ACC112 (cell line): ENCODE measurements around the gene NDUFS8.
"Not testable (repeated sequence)": the region's sequence is repeated elsewhere in the genome, so short reads cannot be mapped to it uniquely, and the experiment has no call there.

ENCODE experiments used
- H2AFZ ChIP-seq: fragments of 200-600 bp; sonication (generic); one replicate; pipeline ENCODE4 v1.6.0; 2017; ENCODE audit warnings: antibody characterized with exemption, low read length; ENCODE audit not compliant: unreplicated experiment
- H3K27ac ChIP-seq: fragments of 200-600 bp; sonication (generic); 2 replicates; pipeline ENCODE4 v1.5.1; 2014; ENCODE audit warnings: low read depth, mild to moderate bottlenecking, antibody characterized with exemption, low read length, moderate library complexity
- H3K27me3 ChIP-seq: fragments of 200-600 bp; sonication (generic); 2 replicates; pipeline ENCODE4 v1.6.1; 2014; ENCODE audit warnings: mild to moderate bottlenecking, antibody characterized with exemption, low read length, moderate library complexity, mixed read lengths; ENCODE audit not compliant: insufficient read depth
- H3K36me3 ChIP-seq: fragments of 200-600 bp; sonication (generic); 2 replicates; pipeline ENCODE4 v1.6.1; 2016; ENCODE audit warnings: mild to moderate bottlenecking, antibody characterized with exemption, low read length, moderate library complexity, mixed read lengths; ENCODE audit not compliant: insufficient read depth
- H3K4me1 ChIP-seq: fragments of 200-600 bp; sonication (generic); one replicate; pipeline ENCODE4 v1.6.1; 2016; ENCODE audit warnings: low read length, mixed read lengths; ENCODE audit not compliant: insufficient read depth, unreplicated experiment, control insufficient read depth
- H3K4me3 ChIP-seq: fragments of 200-600 bp; sonication (generic); 2 replicates; pipeline ENCODE4 v1.5.1; 2014; ENCODE audit warnings: mild to moderate bottlenecking, low read depth, low read length
- H3K79me2 ChIP-seq: fragments of 200-600 bp; sonication (generic); one replicate; pipeline ENCODE4 v1.6.0; 2016; ENCODE audit warnings: low read length; ENCODE audit not compliant: control insufficient read depth, unreplicated experiment, insufficient read depth

The NDUFS8 gene

DNA sequence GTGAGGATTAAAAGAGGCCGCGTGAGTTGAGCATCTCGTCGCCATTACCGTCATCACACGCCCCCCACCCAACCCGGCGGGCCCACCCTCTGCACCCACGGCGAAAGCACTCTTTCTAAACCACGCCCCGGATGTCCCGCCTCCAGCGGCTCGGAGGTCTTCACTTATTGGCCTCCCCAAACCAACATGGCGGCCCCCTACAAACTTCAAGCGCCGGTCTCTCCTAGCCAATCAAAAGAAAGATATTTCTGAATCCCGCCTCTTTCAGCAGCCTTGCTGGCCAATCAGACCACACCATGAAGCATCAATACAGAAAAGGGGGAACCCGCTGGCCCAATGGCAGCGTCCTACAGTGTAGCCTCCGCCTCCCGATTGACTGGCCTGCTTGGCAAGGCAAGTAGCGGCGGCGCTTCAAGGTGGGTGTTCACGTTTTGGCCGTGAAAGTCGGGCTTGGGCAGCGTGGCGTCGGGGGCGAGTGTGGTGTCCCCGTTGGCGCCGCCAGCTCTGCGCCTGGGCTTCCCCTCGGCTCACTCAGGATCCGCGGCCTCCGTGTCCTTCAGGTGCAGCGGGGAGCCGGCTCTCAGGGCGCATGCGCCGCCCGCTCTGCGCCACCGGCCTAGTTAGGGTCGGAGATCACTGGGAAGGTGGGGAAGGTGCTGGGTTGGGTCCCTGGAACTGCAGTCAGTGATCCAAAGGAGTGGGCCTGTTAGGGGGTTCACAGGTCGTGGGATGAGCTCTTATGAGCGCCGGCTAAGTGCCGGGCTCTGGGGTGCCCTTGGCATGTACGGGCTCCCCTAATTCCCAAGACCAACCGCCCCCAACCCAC is at the start of gene NDUFS8:
Gene NDUFS8, plus strand, starts transcription at position 364 of the 826 bp plus-strand sequence. CDS start 1,471 bp downstream, outside the sequence.
- H3K4me3 ChIP-seq = peak within 1 kb of the TSS; percentile 95
- peak within 1 kb of the TSS; percentile 79 for H2AFZ ChIP-seq
- H3K36me3 ChIP-seq = peaks cover 6% of the 10 kb centered on the region; the same call in 1 of the 2 replicates
- peaks cover 20% of the 10 kb centered on the region for H3K79me2 ChIP-seq
- peak within 1 kb of the TSS; percentile 86 for H3K27ac ChIP-seq
- H3K27me3 ChIP-seq = no peaks in the 10 kb centered on the region
- H3K4me1 ChIP-seq = peaks cover 43% of the 10 kb centered on the region

DNA sequence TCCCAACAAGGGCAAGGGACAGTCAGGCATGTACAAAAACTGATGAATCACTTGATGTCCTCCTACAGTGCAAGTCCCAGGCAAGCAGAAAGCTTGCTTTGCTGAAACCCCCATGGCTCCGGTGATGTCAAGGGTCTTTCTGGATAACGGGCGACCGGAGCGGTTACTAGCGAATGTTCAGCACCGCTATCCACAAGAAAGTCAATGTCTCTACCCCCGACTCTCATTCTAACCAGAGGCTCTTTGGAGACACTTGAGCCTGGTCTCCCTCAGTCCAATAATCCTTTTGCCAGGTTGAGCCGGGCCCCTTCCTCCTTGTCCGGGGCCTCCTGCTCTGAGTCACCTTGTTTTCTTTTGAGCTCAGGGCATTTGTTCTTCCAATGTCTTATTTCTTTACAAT is 49.3 kb upstream of the NDUFS8 start:
- H2AFZ ChIP-seq, H3K4me1 ChIP-seq, H3K79me2 ChIP-seq, H3K27ac ChIP-seq, H3K4me3 ChIP-seq, H3K36me3 ChIP-seq: not testable (repeated sequence)
- H3K27me3 ChIP-seq = peaks cover 13% of the 10 kb centered on the region; the same call in 1 of the 2 replicates

DNA sequence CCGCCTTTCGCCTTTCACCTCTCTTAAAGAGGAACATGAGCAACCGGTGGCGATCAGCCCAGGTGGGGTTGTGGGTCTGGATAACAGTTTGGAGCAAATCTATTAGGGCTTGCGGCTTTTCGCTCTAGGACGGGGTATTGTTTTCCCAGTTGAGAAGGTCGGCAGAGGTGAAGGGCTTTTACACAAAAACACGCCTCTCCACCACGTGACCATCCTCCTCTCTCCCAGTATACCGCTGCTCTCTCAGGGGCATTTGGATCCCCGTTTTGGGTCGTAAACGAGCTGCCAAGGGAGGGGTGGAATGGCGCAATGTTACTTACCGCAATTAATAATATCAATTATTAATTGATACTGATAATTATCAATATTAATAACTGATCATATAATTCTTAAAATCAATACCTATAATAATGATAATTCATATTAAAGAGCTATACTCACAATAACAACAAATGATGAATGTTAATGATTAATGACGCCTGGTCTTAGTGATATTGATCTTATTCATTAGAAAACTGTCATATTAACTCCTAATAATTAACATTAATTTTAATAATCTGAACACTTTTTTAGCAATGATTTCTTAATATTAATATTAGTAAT is 48.1 kb upstream of the NDUFS8 start:
- not testable (repeated sequence) for H3K79me2 ChIP-seq, H3K4me3 ChIP-seq, H3K27me3 ChIP-seq, H3K27ac ChIP-seq, H3K36me3 ChIP-seq, H3K4me1 ChIP-seq, H2AFZ ChIP-seq

DNA sequence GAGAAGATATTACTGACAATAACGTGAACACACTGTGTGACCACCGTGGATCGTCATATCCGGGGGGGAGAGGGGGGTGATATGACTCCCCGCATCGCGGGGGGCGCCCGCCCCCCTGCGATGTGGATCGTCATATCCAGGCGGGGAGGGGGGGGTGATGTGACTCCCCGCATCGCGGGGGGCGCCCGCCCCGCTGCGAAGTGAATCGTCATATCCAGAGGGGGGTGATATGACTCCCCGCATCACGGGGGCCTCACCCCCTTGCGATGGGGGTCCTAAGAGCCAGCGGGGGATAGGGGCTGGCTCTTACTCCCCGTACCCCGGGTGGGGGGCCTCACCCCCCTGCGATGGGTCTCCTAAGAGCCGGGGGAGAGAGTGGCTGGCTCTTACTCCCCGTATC is 46.5 kb upstream of the NDUFS8 start:
- Histone ChIP-seq H3K36me3 (no peaks in the 10 kb centered on the region), H3K4me1 (no peaks in the 10 kb centered on the region), H3K27ac (no peak overlapping the region), H3K4me3 (no peak overlapping the region), H3K79me2 (no peaks in the 10 kb centered on the region), H3K27me3 (no peaks in the 10 kb centered on the region), H2AFZ (no peak overlapping the region)

DNA sequence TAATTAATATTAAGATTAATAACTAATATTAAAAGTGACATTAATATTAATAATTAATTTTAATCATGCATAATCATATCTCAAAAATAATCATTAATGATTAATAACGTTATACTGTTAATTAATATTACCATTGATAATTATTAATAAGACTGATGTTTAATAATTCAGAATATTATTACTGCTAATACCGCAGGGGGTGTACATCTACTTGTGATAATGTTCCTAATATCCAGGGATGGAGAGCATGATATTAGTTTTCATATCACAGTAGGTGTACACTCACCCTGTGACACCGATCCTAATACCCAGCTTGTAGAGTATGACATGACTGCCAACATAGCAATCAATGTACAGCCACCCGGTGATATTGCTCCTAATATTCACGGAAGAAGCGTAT is 45.2 kb upstream of the NDUFS8 start:
- H2AFZ ChIP-seq, H3K4me1 ChIP-seq, H3K27me3 ChIP-seq, H3K36me3 ChIP-seq, H3K27ac ChIP-seq, H3K4me3 ChIP-seq, H3K79me2 ChIP-seq: not testable (repeated sequence)

DNA sequence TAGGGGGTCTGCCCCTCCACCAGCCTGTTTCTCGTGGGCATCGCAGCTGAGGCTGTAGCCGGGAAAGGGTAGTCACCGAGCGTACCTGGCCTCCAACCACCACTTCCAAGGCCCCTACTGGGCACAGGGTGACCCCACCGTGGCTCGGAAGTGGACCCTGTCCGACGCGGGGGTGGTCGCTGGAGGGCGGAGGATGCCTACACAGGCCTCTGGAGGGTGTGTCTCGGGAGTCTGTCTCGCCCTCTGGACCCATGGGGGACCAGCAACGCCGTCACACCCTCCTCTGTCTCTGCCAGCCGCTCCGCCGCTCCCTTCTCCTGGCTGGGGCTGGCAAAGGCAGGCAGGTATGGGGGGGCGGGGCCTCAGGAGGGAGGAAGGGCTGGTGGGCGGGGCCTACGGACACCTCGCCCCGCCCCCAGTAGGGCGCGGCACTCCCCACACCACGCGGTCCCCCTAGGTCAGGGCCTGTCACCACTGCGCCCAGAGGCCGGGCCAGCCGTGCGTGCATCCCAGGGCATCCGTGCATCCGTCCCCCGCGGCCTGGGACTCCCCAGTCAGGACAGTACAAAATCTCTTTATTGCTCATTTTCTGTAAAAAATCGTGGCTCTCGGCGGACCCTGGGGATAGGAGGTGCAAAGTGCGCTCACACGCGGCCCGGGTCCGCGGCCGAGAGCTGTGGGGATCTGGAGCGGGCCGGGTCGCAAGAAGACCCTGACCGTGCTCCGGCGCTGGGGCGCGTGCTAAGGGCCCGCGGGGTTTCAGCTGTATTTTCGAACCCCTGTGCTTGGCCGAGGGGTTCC is 39.7 kb upstream of the NDUFS8 start:
- not testable (repeated sequence) for H3K27me3 ChIP-seq, H3K4me1 ChIP-seq, H3K4me3 ChIP-seq, H3K79me2 ChIP-seq, H3K27ac ChIP-seq, H2AFZ ChIP-seq, H3K36me3 ChIP-seq

DNA sequence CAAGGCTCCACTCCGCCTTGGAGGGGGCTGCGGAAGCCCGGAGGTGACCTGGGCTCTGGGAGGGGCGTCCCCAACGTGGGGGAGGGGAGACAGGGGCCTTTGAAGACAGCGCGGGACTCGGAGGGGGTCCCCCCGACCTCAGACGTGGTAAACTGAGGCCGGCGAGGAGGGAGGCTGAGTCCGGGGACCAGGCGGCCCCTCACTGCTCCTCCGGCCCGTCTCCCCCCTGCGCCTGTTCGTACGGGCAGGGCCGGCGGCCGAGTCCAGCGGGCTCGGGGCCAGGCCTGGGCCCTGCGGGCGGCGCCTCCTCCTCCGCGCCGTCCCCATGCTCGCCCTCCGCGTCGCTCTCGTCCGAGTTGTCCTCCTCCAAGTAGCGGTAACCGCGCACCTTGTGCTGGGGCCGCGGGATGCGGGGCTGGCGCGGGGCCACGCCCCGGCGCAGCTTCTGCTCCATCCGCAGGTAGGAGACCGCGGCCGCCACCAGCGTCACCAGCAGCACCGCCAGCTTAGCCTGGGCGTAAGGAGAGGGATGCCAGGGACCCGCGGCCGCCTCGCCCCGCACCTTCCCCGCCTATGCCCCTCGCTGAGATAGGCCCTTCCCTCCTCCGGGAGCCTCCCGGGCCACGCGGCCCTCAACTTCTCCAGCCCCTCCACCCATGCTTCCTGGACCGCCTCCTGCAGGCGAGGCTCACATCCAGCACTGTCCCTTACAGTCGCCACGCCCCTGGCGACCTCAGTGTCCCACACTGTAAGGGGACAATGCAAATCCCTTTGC is 38.9 kb upstream of the NDUFS8 start:
- not testable (repeated sequence) for H3K79me2 ChIP-seq, H3K27me3 ChIP-seq, H3K36me3 ChIP-seq, H3K27ac ChIP-seq, H3K4me1 ChIP-seq, H3K4me3 ChIP-seq, H2AFZ ChIP-seq

DNA sequence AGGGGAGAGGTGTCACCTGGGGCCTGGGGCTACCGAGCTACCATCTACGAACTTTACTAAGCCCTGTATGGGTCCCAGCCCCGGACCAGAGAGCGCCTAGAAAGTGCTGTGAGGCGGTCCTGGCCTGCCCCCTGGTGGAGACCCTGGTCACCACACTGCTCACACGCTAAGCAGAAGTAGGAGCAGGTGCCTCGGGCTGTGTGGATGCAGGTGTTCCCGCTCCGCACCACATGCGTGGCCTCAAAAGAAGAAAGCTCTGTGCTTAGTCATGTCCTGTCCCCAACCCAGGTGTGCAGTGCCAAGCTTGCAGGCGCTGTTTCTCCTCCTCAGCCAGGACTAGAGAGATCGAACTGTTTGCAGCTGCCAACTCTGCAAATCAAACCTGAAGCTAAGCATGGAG is 36.7 kb upstream of the NDUFS8 start:
- H3K4me1 ChIP-seq, H3K27ac ChIP-seq, H3K4me3 ChIP-seq, H3K36me3 ChIP-seq, H3K27me3 ChIP-seq, H2AFZ ChIP-seq, H3K79me2 ChIP-seq: not testable (repeated sequence)

DNA sequence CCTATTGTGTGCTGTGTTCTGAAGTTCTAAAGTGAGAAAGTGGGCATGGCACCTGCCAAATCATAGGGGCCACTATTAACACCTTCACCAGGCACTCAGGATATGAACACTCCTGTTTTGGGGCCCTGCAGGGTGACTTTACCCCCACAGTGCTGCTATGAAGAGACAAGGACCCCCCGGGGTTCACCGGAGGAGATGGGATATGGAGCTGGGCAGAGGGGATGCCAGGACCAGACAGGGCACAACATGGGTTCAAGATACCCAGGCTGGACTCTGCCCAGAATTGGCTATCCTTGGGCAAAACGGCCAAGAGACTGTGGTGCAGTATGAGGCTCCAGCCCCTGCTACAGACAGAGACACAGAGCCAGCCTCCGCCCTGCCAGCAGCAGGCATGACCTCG is 36.1 kb upstream of the NDUFS8 start:
- H3K4me3 ChIP-seq, H3K4me1 ChIP-seq, H3K36me3 ChIP-seq, H3K27ac ChIP-seq, H3K27me3 ChIP-seq, H3K79me2 ChIP-seq, H2AFZ ChIP-seq: not testable (repeated sequence)

DNA sequence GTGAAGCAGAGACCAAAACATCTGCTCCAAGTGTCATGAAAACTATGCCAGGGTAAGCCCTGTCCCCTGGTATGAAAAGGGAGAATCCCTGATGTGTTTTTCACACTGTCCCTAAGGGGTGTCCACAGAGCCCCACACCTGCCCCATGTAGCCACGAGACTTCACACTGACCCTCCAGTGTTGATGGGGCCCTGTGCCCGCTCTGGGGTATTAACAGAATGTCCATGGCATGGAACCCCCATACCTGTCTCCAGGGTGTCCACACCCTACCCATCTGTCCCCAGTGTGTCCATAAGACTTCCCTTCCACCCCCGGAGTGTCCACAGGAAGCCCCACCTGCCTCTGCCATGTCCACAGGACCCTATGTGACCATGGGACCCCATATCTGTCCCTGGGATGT is 35.4 kb upstream of the NDUFS8 start:
- not testable (repeated sequence) for H3K27me3 ChIP-seq, H3K4me1 ChIP-seq, H3K4me3 ChIP-seq, H3K79me2 ChIP-seq, H3K36me3 ChIP-seq, H3K27ac ChIP-seq, H2AFZ ChIP-seq
